GM12878 (cell line): Measurements from ENCODE around the gene COL18A1. TPM values are rescaled to one million over a fixed set of nuclear protein-coding genes. Genes with fewer than 3 reads are reported as not detected.

Experiments used
- ATAC-seq: fragments of 200-7000 bp; cut with Tn5 transposase; 3 replicates; pipeline ENCODE4 v1.9.1; 2020; ENCODE audit warnings: mild to moderate bottlenecking, moderate library complexity
- BruUV-seq: library from RNA; stranded (reverse); fragments of 400-500 nt; replicated peaks from 2 replicates; lab custom pipeline; 2021; lab: Mats Ljungman, UMichigan
- CTCF ChIA-PET: fragments of 300-600 bp; sonication (Branson Sonifier 250); formaldehyde crosslinking; extraction: SDS; loops from one replicate; lab custom pipeline; 2021; ENCODE audit warnings: inconsistent platforms; lab: Yijun Ruan, JAX
- POLR2A ChIA-PET: fragments of 350-600 bp; formaldehyde crosslinking; extraction: SDS; loops from one replicate; lab custom pipeline; 2021; ENCODE audit warnings: inconsistent platforms; lab: Charles Lee
- RAD21 ChIA-PET: fragments of 300-600 bp; sonication (Branson Sonifier 250); formaldehyde crosslinking; loops from one replicate; lab custom pipeline; 2023; ENCODE audit warnings: antibody characterized with exemption; ENCODE audit not compliant: unreplicated experiment; lab: Charles Lee
- SMC1A ChIA-PET: fragments of 300-600 bp; sonication (Branson Sonifier 250); formaldehyde crosslinking; loops from one replicate; lab custom pipeline; 2023; ENCODE audit not compliant: unreplicated experiment, uncharacterized antibody; lab: Charles Lee
- DNase-seq: peaks from one replicate; pipeline ENCODE4 v3.0.0-alpha.2; 2011; ENCODE audit warnings: low read depth, low spot score
- FAIRE-seq: peaks from 3 replicates; lab custom pipeline; 2011; peaks lifted over from hg19 to GRCh38; lab: Jason Lieb, UNC
- H2AFZ ChIP-seq: 2 replicates; pipeline ENCODE4 v1.6.0; 2011; ENCODE audit warnings: low read depth, low read length, control low read depth; ENCODE audit not compliant: control insufficient read depth
- H3K27ac ChIP-seq: 2 replicates; pipeline ENCODE4 v1.5.1; 2011; ENCODE audit warnings: control low read depth; ENCODE audit not compliant: control insufficient read depth, insufficient read depth
- H3K27me3 ChIP-seq, 2 experiments: replicated peaks in 1 of 2; 2 replicates each; pipeline versions ENCODE4 v1.6.0 to v1.6.1; 2011; ENCODE audit warnings: low read length in 1 of 2; ENCODE audit not compliant: control insufficient read depth in 2 of 2, insufficient read depth in 2 of 2
- H3K36me3 ChIP-seq, 2 experiments: 2 replicates each; pipeline ENCODE4 v1.5.1; 2011; ENCODE audit warnings: low read length in 1 of 2; ENCODE audit not compliant: control insufficient read depth in 2 of 2, insufficient read depth in 2 of 2
- H3K4me1 ChIP-seq: 2 replicates; pipeline ENCODE4 v1.6.1; 2011; ENCODE audit warnings: mild to moderate bottlenecking, low read length, moderate library complexity, mixed read lengths; ENCODE audit not compliant: control insufficient read depth, insufficient read depth
- H3K4me2 ChIP-seq: 2 replicates; pipeline ENCODE4 v1.6.0; 2011; ENCODE audit warnings: control low read depth; ENCODE audit not compliant: control insufficient read depth, insufficient read depth
- H3K4me3 ChIP-seq: fragments of 200-600 bp; sonication (generic); 2 replicates; pipeline ENCODE4 v1.5.1; 2016
- H3K79me2 ChIP-seq: 2 replicates; pipeline ENCODE4 v1.6.0; 2011; ENCODE audit warnings: low read length; ENCODE audit not compliant: control insufficient read depth, insufficient read depth
- H3K9ac ChIP-seq: 2 replicates; pipeline ENCODE4 v1.8.0; 2011; ENCODE audit warnings: low read length, control low read depth, mixed read lengths; ENCODE audit not compliant: control insufficient read depth, insufficient read depth
- H3K9me3 ChIP-seq: replicated peaks from 3 replicates; pipeline ENCODE4 v1.5.1; 2011; ENCODE audit warnings: mild to moderate bottlenecking, low read length; ENCODE audit not compliant: control insufficient read depth, insufficient read depth
- H4K20me1 ChIP-seq: 2 replicates; pipeline ENCODE4 v1.6.0; 2011; ENCODE audit not compliant: control insufficient read depth, insufficient read depth
- CEBPB ChIP-seq, 2 experiments: fragments of 150-350 bp in 1 of 2; IDR thresholded peaks; 2 replicates each; pipeline ENCODE4 v1.6.1; 2012 to 2014; ENCODE audit warnings: low read depth in 2 of 2, low read length in 2 of 2, borderline replicate concordance in 1 of 2, inconsistent platforms in 1 of 2
- E2F4 ChIP-seq: IDR thresholded peaks from 2 replicates; pipeline ENCODE4 v1.6.1; 2012; ENCODE audit warnings: low read depth, low read length, improper control_type of control experiment
- ESRRA ChIP-seq: IDR thresholded peaks from 2 replicates; pipeline ENCODE4 v1.6.1; 2012; ENCODE audit warnings: mild to moderate bottlenecking, low read length, improper control_type of control experiment
- HDAC6 ChIP-seq: fragments of 200-600 bp; sonication (generic); IDR thresholded peaks from one replicate; pipeline ENCODE4 v1.8.0; 2017; ENCODE audit warnings: antibody characterized with exemption; ENCODE audit not compliant: unreplicated experiment
- IRF5 ChIP-seq: fragments of 450-650 bp; IDR thresholded peaks from 2 replicates; pipeline ENCODE4 v1.6.1; 2017; ENCODE audit warnings: borderline replicate concordance
- ZNF24 ChIP-seq: fragments of 450-650 bp; IDR thresholded peaks from 2 replicates; pipeline ENCODE4 v1.6.1; 2017; ENCODE audit warnings: antibody characterized with exemption, mild to moderate bottlenecking
- ZNF622 ChIP-seq: fragments of 450-650 bp; IDR thresholded peaks from 2 replicates; pipeline ENCODE4 v1.6.1; 2017; ENCODE audit warnings: mild to moderate bottlenecking, inconsistent platforms
- ZZZ3 ChIP-seq: IDR thresholded peaks from 2 replicates; pipeline ENCODE4 v1.6.1; 2011; ENCODE audit warnings: low read depth; ENCODE audit not compliant: control insufficient read depth, insufficient read length
- WGBS: methylation state at CpG from one replicate; pipeline ENCODE4 v1.1.6; 2016; ENCODE audit warnings: low lambda C conversion rate; ENCODE audit not compliant: insufficient replicate concordance, insufficient coverage; ENCODE audit errors: missing lambda C conversion rate; 5-methylcytosine and 5-hydroxymethylcytosine counted together
- in situ Hi-C: fragments of 300-500 bp; cut with MboI; formaldehyde crosslinking; loops from 9 replicates; pipeline ENCODE4 v1.14.3; 2018; ENCODE audit warnings: mixed read lengths
- intact Hi-C: fragments of 100-400 bp; cut with micrococcal nuclease; formaldehyde crosslinking; loops from one replicate; pipeline ENCODE4 v1.14.2; 2022; ENCODE audit not compliant: unreplicated experiment
- polyA plus RNA-seq, 11 experiments: library from polyadenylated mRNA; depleted of rRNA in 4 of 11; unstranded in 6 of 11; stranded (reverse) in 5 of 11; fragments of >200 nt; fragmentation: Nextera tagmentation in 4 of 11; fragmentation: Illumina TruSeq in 1 of 11; extraction: Ambion mirVana in 4 of 11; extraction: Trizol in 1 of 11; gene quantifications; 1 replicate in 1 of 11; 2 replicates in 10 of 11; pipeline versions ENCODE4 v1.2.1 to v1.2.3, GENCODE V29; 2011 to 2016; ENCODE audit warnings: inconsistent platforms in 2 of 11, missing spikeins in 2 of 11, low read depth in 1 of 11
- total RNA-seq, 4 experiments: library from RNA; depleted of rRNA in 3 of 4; stranded (reverse); fragments of >200 nt in 3 of 4; fragmentation: Illumina TruSeq in 1 of 4; extraction: Trizol in 1 of 4; gene quantifications; 2 replicates each; pipeline versions ENCODE4 v1.2.1 to v1.2.3, GENCODE V29; 2013 to 2021

The COL18A1 gene
- total and polyA plus RNA-seq, 10 of the 15 experiments (the other 5 are each of a cell fraction or from before 2014, with no cell fraction given), result under 0.01 to 0.49 (median 0.09) TPM; not detected in 3

DNA sequence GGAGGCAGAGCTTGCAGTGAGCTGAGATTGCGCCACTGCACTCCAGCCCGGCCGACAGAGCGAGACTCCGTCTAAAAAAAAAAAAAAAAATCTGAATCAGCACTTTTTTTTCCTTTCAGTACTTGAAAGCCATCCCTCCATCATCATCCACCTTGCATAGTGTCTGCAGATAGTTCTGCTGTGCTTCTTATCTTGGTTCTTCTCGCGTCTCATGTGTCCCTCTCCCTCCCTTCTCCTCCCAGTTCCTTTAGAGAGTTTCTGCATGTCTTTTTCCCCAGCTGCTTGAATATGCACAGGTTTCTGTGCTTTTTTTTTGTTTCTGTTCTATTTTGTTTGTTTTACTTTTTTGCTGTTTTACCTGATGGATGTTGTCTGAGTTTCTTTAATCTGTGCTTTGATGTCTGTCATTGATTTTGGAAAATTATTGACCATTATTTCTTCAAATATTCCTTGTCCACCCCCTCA is 3.9 kb upstream of the COL18A1 start (continued):
- TF ChIP-seq IRF5 (no peak), CEBPB (IDR thresholded peaks at IDR 0.05; ENCODE audit: borderline replicate concordance in 1 of 2, low read depth in 2 of 2, low read length in 2 of 2) (no peak), ESRRA (no peak), HDAC6 (no peak)

DNA sequence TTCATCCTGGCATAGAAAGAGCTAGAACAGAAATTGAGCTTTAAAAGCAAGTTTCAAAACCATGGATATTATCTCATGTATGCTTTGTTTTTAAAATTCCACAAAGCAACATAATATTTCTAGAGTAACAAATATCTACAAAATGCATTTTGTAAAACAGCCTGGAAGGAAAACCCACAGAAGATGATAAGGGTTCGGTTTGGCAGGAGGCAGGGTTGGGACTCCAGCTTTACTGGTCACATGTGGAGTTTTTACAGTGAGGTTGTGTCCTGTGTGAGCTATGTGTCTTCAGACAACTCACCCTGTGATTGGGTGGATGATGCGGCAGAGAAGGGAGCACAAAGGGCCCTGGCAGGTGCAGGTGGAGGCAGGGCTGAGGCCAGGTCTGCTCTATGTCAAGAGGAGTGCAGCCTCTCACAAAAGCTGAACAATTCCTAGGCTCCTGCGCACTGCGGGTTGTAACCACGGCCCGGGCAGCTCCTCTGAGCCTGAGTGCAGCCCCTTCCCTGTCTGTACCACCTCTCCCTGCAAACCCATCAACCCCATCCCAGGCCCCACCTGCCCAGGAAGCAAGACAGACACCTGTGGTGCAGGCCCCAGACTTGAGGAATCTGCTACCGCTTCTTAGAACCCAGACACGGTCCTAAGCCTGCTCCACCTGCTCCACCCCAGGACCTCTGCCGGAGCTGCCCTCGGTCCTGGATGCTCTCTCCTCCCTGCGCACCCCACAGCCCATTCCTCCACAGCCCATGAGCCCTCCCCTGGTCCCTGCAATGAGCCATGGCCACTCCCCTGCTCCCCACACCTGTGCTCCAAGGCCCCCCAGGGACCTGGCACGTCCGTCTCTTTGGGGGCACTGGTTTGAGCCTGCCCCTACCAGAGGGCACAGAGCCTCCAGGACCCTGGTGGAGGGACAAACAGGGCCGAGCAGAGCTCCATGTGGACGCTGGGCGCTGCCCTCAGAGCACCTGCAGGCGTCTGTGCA is 2.8 kb upstream of the COL18A1 start:
- peaks cover 1% of the 10 kb centered on the region; the same call in 1 of the 3 replicates for H3K9me3 ChIP-seq
- intact Hi-C loops (no loop called here), in situ Hi-C loops (no loop called here)
- H2AFZ ChIP-seq, result no peak overlapping the region
- BruUV-seq, result no TSS peak
- peaks cover 5 to 8% of the 10 kb centered on the region in 2 experiments for H3K27me3 ChIP-seq
- H3K36me3 ChIP-seq, result no peaks in the 10 kb centered on the region
- no peak overlapping the region for H3K4me2 ChIP-seq
- ChIA-PET CTCF (no interaction called here), RAD21 (no interaction called here), SMC1A (no interaction called here), POLR2A (no interaction called here)
- DNase-seq, result no peak
- TF ChIP-seq ZNF622, result no peak
- TF ChIP-seq ZZZ3, result no peak
- TF ChIP-seq ZNF24, result no peak
- no peak for TF ChIP-seq E2F4
- no peaks in the 10 kb centered on the region for H4K20me1 ChIP-seq
- no peak overlapping the region for H3K27ac ChIP-seq
- no peaks in the 10 kb centered on the region for H3K4me1 ChIP-seq
- no peak overlapping the region for H3K4me3 ChIP-seq
- ATAC-seq, result no peak
- no peak for FAIRE-seq
- no peaks in the 10 kb centered on the region for H3K79me2 ChIP-seq
- H3K9ac ChIP-seq, result no peak overlapping the region
- 48% methylated on average over 17 of the region's 17 CpGs for WGBS
